ENCODE measurements around the gene UBE2M.
"Not testable (repeated sequence)": the region's sequence is repeated elsewhere in the genome, so short reads cannot be mapped to it uniquely, and the experiment has no call there.

UBE2M gene

GRCh38 chr19:58555369-58555885 lies 3.0 kb downstream of the UBE2M start:
- FAIRE-seq: no peak

DNA sequence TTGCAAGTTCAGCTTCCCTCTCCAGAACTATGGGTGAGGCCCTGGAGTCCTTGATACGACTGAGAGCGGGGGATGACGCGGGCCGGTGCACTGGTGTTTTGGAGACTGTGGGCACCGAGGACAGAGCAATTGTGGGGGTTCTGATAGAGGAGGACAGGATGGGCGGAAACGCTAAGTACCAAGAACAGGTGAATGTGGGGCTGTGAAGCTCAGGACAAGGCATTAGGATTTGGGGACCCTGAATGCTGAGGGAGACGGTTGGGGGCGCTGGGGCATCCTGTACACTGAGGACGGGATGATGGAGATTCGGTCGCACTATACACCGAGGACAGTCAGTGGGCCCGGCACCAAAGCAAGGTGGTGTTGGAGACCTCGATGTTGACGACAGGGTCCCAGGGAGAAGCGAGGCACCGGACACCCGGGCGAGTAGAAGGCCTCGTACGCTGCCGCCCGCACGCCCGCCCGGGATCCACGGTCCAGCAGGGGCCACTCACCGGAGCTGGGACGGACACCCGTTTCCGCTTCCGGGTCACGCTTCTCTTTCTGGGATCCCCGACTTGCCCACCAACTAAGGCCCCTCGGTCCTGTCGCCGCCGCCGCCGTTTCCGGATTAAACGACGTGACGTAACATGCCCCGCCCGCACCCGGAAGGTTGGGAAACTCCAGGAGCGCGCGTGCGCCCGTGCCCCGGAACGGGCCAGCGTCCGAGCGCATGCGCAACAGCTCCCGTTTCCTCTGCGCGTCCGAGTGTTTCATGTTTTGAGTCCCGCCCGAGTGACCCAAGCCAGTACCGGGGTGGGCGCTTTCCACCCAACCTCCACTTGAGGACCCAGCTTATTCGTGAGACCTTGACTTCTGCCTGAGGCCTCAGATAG lies 3.7 kb downstream of the UBE2M start, which contains the start of gene CHMP2A:
Gene CHMP2A, minus strand, starts transcription at position 612 of the 875 bp plus-strand sequence. CDS start 893 bp downstream, outside the sequence.
- FAIRE-seq: peak; percentile 69

DNA sequence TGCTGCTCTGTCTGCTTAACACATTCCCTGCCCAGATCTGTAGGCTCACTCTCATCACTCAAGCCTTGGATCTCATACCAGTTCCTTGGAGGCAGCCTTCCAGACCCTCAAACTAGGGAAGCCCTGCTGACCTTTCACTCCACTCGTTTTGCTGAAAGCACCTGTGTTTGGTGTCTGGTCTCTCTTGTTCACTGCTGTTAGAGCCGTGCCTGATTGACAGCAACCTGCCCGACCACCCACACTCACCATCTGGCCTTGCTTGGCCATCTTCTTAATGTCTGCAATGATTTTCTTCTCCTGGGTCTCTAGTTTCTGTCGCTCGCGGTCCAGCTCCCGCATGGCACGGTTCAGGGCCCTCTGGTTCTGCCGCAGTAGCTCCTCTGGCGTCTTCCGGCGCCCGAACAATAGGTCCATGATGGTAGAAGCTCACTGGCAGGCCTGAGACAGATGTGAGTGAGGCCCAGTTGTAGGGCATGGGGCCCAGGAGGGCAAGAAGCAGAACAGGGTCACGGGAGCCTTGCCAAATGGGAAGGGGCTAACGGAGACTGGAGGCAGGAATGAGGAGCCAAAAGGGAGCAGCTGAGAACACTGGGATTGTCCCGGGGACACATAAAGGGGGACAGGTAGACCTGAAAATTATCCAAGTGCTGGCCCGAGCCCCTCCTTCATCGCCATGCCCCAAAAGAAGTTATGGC lies 4.5 kb downstream of the UBE2M start:
- no peak for FAIRE-seq

GRCh38 chr19:58552655-58553054 lies 5.8 kb downstream of the UBE2M start:
- no peak for FAIRE-seq

DNA sequence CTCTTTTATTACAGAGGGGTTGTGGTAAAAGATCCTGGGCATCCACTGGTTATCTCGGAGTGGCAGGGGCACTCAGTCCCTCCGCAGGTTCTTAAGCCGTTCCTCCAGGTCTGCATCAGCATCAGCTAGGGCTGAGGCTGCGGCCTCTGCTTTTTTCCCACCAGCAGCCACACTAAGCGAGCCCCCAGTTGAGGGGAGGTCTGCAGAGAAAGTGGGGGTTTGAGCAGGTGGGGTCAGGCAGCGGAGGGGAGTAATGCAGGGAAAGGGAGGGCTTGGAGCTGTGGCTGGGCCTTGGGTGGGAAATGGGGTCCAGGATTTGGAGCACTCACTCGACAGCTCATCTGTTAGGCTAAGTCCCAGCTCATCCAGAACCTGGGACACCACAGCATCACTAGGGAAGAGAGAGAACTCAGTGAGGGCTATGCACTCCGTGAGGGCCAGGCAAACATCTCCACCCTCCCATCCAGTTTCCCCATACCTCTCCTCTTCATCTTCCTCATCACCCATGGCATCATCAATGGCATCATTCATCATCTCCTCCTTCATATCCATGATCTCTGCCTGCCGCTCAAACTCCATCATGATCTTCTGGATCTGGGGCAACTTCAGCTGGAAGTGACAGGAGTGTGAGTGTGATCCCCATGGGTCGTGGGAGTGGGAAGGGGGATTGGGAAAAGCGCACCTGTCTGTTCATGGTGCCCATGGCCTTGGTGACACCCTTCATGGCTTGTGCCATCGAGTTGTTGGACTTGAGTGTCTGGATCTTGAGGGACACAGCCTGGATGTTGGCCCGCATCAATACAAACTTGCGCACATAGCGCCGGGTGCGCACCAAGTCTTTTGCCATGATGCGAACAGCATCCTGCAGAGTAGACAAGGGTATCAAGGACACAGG lies 6.6 kb downstream of the UBE2M start:
- FAIRE-seq: no peak

DNA sequence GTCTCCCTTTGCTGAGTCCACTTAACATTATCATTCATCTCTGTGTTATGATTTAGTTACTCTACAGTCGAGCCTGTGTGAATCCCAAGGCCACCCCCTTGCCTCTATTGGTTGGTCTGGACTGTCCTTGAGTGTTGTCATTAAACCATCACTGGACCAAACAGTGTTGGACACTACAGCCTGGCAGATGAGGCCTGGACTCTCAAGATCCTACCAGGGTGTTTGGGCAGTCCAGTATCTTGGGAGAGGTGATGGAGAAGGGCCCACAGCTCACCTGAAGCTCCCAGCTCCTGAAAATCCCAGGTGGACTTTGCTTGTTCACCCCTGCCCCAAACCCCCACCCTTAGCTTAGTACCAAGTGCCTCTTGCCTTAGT lies 7.3 kb downstream of the UBE2M start:
- no peak for FAIRE-seq

- no peak for FAIRE-seq
Measured at GRCh38 chr19:58550362-58551122, 7.9 kb downstream of the UBE2M start.

- no peak for FAIRE-seq
Measured at GRCh38 chr19:58549664-58550361, 8.6 kb downstream of the UBE2M start.

DNA sequence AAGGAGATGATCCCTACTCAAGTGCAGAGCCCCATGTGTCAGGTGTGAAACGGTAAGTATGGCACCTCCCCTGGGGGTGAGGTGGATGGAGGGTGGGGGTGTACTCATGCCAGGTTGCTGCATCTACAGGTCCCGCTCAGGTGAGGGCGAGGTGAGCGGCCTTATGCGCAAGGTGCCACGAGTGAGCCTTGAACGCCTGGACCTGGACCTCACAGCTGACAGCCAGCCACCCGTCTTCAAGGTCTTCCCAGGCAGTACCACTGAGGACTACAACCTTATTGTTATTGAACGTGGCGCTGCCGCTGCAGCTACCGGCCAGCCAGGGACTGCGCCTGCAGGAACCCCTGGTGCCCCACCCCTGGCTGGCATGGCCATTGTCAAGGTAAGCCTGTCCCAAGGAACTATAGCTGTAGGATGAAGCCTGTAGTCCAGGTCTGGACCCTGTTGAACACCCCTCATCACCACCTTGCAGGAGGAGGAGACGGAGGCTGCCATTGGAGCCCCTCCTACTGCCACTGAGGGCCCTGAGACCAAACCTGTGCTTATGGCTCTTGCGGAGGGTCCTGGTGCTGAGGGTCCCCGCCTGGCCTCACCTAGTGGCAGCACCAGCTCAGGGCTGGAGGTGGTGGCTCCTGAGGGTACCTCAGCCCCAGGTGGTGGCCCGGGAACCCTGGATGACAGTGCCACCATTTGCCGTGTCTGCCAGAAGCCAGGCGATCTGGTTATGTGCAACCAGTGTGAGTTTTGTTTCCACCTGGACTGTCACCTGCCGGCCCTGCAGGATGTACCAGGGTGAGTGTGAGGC lies 9.3 kb downstream of the UBE2M start:
- no peak for FAIRE-seq

- FAIRE-seq: no peak
Measured at GRCh38 chr19:58547323-58548312, 10.8 kb downstream of the UBE2M start.

DNA sequence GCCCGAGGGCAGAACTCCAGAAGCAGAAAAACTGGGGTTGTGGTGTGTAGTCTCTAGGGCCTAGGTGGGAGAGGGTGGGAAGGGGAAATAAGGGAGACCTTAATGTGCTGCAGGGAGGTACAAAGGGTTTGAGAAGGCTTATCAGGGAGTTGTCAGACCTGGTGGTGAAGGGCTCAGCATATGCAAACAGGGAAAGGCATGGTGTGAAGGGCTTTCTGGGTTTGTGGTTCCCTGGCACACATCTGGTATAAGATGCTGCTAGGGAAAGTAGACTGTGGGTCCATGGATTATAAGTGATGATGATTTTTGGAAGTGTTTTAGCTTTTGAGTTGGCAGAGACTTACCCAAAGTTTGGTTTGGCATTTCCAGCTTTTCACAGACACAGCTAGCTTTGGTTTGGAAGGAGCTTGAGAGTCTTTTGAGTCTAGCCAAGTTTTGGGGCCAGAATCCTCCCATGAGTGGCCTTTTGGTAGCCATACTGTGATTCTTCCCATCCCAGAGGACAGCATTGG lies 12.3 kb downstream of the UBE2M start:
- no peak for FAIRE-seq

- FAIRE-seq: no peak
Measured at GRCh38 chr19:58545286-58546018, 13.0 kb downstream of the UBE2M start.

DNA sequence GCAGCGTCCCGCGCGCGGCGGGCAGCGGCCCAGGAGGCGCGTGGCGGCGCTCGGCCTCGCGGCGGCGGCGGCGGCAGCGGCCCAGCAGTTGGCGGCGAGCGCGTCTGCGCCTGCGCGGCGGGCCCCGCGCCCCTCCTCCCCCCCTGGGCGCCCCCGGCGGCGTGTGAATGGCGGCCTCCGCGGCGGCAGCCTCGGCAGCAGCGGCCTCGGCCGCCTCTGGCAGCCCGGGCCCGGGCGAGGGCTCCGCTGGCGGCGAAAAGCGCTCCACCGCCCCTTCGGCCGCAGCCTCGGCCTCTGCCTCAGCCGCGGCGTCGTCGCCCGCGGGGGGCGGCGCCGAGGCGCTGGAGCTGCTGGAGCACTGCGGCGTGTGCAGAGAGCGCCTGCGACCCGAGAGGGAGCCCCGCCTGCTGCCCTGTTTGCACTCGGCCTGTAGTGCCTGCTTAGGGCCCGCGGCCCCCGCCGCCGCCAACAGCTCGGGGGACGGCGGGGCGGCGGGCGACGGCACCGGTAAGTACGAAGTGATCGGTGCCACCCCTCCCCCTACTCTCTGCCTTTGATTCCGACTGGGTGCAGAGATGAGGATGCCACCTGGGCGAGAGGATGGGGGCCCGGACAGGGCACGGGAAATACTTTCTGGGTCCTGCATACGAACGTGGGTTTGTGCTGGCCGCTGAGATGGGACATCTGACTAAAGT lies 13.7 kb downstream of the UBE2M start:
- no peak for FAIRE-seq

DNA sequence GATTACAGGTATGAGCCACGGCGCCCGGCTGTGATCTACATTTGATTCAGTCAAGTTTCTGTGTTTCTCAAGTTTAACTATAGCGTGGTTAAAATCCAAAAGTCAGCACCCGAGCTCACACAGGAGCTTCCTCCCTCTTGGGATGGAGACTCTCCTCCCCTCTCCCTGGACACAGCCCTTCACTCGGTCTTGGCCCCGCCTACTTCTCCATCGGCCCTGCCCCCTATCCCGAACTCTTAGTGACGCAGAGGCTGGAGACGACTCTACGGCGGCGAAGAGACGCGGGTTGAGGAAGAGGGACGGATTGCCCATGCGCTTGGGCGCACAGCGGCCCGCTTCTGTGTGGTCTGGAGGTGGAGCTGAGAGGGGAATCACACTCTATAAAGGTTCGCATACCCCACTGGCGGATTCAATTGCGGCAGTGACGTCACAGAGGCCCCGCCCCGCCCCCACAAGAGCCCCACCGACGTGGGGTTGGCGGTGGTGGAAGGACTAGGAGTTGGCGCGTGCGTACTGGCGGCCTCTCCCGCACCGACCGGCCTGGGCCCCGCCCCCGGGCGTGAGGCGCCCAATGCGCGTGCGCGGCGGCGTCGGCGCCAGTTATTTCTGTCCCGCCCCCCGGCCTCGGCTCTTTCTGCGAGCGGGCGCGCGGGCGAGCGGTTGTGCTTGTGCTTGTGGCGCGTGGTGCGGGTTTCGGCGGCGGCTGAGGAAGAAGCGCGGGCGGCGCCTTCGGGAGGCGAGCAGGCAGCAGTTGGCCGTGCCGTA lies 14.4 kb downstream of the UBE2M start, which contains the start of gene TRIM28:
Gene TRIM28, plus strand, starts transcription at position 239 of the 765 bp plus-strand sequence. CDS start 694 bp downstream, outside the sequence.
- FAIRE-seq: peak; percentile 94

GRCh38 chr19:58542641-58543372 lies 15.6 kb downstream of the UBE2M start:
- not testable (repeated sequence) for FAIRE-seq

GRCh38 chr19:58539169-58539559 lies 19.2 kb downstream of the UBE2M start:
- FAIRE-seq: not testable (repeated sequence)
